ENCODE measurements around the gene FHL3. TPM values are rescaled to one million over a fixed set of nuclear protein-coding genes. Genes with fewer than 3 reads are reported as not detected.
"Not testable (repeated sequence)": the region's sequence is repeated elsewhere in the genome, so short reads cannot be mapped to it uniquely, and the experiment has no call there.

FHL3 gene
- polyA plus RNA-seq, 3 donors from 2014 or later, result 36.8 to 121 (median 74.1) TPM

GRCh38 chr1:37973684-37974083 is 31.6 kb downstream of the FHL3 start:
- peaks cover 10 to 11% of the 10 kb centered on the region in 2 donors for H3K4me1 Mint-ChIP-seq

GRCh38 chr1:37965301-37965700 is 40.0 kb downstream of the FHL3 start:
- no peak for DNase-seq
- Mint-ChIP-seq H3K9me3 (no peaks in the 10 kb centered on the region), H3K4me3 (no peak overlapping the region), H3K27me3 (ENCODE audit: low read depth in 3 of 3) (peaks cover 0 to 2% (median 0%) of the 10 kb centered on the region in 3 donors), H3K27ac (no peak overlapping the region), H3K4me1 (no peaks in the 10 kb centered on the region), H3K36me3 (peaks cover 18 to 34% (median 19%) of the 10 kb centered on the region in 3 donors)

More at GRCh38 chr1:37973684-37974083, 31.6 kb downstream of the FHL3 start:
- DNase-seq; H3K4me3 Mint-ChIP-seq; H3K27me3 Mint-ChIP-seq (ENCODE audit: low read depth in 3 of 3); H3K9me3 Mint-ChIP-seq: not testable (repeated sequence)
- Mint-ChIP-seq H3K36me3 (peaks cover 31 to 69% (median 38%) of the 10 kb centered on the region in 3 donors), H3K27ac (peak overlapping the region in 2 of 6 donors; percentile 17 to 34)

- not testable (repeated sequence) for DNase-seq; H3K4me1 Mint-ChIP-seq; H3K9me3 Mint-ChIP-seq; H3K27me3 Mint-ChIP-seq (ENCODE audit: low read depth in 3 of 3); H3K4me3 Mint-ChIP-seq
- H3K27ac Mint-ChIP-seq, result peak overlapping the region in 1 of 6 donors; percentile 26
- peaks cover 18 to 29% (median 22%) of the 10 kb centered on the region in 3 donors for H3K36me3 Mint-ChIP-seq
Measured at GRCh38 chr1:37964106-37964505, 41.2 kb downstream of the FHL3 start.

- Mint-ChIP-seq H3K9me3 (no peaks in the 10 kb centered on the region), H3K4me3 (no peak overlapping the region), H3K36me3 (peaks cover 11 to 25% (median 16%) of the 10 kb centered on the region in 3 donors), H3K27me3 (ENCODE audit: low read depth in 3 of 3) (peaks cover 0 to 2% (median 0%) of the 10 kb centered on the region in 3 donors), H3K4me1 (no peaks in the 10 kb centered on the region), H3K27ac (no peak overlapping the region)
- DNase-seq, result no peak
Measured at GRCh38 chr1:37958690-37959089, 46.6 kb downstream of the FHL3 start.

- peak overlapping the region in 1 of 6 donors; percentile 44 for H3K27ac Mint-ChIP-seq
- peaks cover 0 to 2% (median 0%) of the 10 kb centered on the region in 3 donors for H3K27me3 Mint-ChIP-seq (ENCODE audit: low read depth in 3 of 3)
- no peak overlapping the region for H3K4me3 Mint-ChIP-seq
- no peaks in the 10 kb centered on the region for H3K9me3 Mint-ChIP-seq
- peaks cover 8 to 21% (median 13%) of the 10 kb centered on the region in 3 donors for H3K36me3 Mint-ChIP-seq
- no peak for DNase-seq
- no peaks in the 10 kb centered on the region for H3K4me1 Mint-ChIP-seq
Measured at GRCh38 chr1:37955685-37956084, 49.6 kb downstream of the FHL3 start.

DNA sequence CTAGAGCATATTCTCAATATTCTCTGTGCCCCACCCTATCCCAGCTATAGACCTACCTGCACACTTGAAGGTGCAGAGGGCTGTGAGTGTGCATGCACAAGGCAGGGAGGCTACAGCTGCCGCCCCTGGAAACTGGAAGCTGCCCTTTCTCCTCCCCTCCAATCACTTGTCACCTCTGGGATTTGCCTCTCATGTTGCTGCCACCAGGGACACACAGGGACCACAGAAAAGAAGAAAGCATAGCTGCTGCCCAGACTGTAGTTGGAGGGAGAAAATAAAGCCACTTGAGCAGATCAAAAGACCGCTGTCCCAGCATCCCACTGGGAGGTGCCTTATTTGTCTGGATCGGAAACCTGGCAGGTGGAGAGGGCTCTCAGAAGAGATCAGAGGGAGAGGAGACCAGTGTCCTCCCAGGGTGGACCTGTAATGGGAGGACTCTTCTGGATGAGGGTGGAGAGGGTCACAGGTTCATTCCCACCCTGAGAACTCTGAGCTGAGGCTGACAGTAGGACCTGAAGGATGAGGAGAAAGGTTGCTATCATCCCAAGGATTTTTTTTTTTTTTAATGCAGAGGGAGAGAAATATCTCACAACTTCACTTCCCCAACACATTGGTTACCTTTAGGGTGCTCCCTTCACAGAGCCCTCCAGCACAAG is 50.9 kb downstream of the FHL3 start:
- no peaks in the 10 kb centered on the region for H3K9me3 Mint-ChIP-seq
- DNase-seq, result no peak
- no peak overlapping the region for H3K4me3 Mint-ChIP-seq
- H3K27ac Mint-ChIP-seq, result peak overlapping the region in 1 of 6 donors; percentile 61
- no peaks in the 10 kb centered on the region for H3K4me1 Mint-ChIP-seq
- peaks cover 0 to 2% (median 0%) of the 10 kb centered on the region in 3 donors for H3K27me3 Mint-ChIP-seq (ENCODE audit: low read depth in 3 of 3)
- H3K36me3 Mint-ChIP-seq, result peaks cover 0 to 12% (median 8%) of the 10 kb centered on the region in 3 donors

DNA sequence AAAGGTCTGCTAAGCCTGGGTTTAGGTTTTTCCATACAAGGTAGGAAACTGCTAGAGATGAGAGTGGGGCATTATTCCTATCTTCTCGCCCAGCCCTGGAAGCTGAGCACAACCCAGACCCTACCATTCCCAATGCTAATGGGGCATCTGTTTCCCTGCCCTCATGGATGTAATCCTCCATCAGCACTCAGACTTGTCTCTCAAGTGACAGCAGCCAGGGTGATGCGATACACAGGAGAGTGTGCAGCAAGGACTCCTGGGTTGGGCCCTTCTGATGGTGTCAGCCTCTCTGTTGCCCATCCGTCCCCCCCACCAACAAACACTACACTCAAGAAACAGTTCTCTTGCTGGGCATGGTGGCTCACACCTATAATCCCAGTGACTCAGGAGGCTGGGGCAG is 52.6 kb downstream of the FHL3 start:
- Mint-ChIP-seq H3K4me3 (no peak overlapping the region), H3K9me3 (no peaks in the 10 kb centered on the region), H3K4me1 (peaks cover 6 to 8% of the 10 kb centered on the region in 2 donors), H3K27ac (peak overlapping the region in 1 of 6 donors; percentile 1), H3K36me3 (peaks cover 0 to 4% (median 0%) of the 10 kb centered on the region in 3 donors), H3K27me3 (ENCODE audit: low read depth in 3 of 3) (peaks cover 0 to 2% (median 0%) of the 10 kb centered on the region in 3 donors)
- no peak for DNase-seq

DNA sequence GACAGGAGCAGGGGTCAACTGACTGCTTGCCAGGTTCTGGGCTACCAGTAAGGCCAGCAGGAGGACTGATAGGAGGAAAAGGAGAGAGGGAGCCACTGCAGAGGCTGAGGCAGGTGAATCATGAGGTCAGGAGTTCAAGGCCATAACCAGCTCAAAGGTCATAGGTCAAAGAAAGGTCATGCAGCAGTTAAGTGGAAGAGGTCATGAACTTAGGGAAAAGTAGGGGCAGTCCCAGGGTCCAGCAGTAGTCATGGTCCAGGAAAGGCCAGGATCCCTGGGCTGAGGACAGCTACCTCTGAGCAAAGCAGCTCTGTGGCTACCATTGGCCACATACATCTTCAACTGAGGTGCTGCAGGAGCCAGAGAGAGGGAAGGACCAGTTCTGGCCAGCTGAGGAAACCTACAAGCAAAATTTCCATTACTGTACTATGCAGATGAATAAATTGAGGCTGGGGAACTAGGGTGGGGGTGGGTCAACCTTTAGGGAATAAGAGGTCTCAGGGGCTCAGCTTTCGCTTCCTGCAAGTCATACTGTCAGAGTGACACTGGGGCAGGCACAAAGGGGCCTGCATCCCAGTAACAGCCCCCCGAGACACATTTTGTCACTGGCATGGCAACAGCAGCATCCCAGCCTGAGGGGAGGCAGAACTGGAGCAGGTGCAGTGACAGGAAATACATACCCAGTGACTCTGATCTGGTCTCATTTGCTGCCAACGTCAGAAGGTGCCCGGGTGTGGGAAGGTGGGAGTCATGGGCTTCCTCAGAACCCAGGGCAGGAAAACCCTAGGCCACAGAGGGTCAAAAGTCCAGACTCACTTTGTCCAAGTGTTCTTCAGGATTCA is 53.3 kb downstream of the FHL3 start:
- Mint-ChIP-seq H3K27me3 (ENCODE audit: low read depth in 3 of 3) (peaks cover 0 to 2% (median 0%) of the 10 kb centered on the region in 3 donors), H3K27ac (peak overlapping the region in 1 of 6 donors; percentile 47), H3K9me3 (no peaks in the 10 kb centered on the region), H3K4me1 (peaks cover 13 to 15% of the 10 kb centered on the region in 2 donors), H3K36me3 (no peaks in the 10 kb centered on the region), H3K4me3 (no peak overlapping the region)
- DNase-seq, result no peak

DNA sequence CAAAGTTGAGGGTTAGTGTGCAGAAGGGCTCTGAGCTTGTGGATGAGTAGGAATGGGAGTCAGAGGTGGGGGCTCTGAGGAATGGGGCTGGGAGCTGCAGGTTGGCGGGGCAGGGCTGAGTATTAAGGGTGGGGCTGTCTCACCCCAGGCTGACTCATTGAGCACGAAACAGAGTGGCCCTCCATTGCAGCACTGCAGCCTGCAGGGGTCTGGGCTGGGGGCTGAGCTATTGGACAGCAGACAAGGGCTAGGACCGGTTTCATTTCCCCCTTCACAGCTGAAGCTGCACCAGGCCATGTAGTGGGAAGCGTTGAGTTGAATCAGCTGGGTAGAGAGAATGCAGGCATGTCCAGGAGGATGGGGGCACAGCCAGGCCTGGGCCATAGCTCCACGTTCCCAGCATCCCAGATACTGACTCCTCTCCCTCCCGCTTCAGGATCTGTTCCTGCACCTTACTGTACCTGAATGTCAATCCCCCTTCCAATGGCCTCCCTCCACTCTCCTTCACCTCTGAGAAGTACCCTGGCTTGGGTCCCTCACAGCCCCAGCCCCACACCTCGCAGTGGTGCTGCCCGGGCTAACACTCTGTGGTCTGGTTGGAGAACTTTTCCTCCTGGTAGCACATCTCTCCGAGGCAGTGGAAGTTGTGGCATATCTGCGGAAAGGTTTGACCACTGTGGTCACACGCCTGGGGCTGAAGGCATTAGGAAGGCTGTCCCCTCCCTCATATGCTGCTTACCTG is 54.1 kb downstream of the FHL3 start:
- Mint-ChIP-seq H3K9me3 (no peaks in the 10 kb centered on the region), H3K4me3 (no peak overlapping the region), H3K27me3 (ENCODE audit: low read depth in 3 of 3) (peaks cover 0 to 2% (median 0%) of the 10 kb centered on the region in 3 donors), H3K4me1 (peaks cover 21 to 23% of the 10 kb centered on the region in 2 donors), H3K27ac (peak overlapping the region in 4 of 6 donors; percentile 16 to 81 (median 48)), H3K36me3 (no peaks in the 10 kb centered on the region)
- DNase-seq, result no peak

- no peak for DNase-seq
- H3K36me3 Mint-ChIP-seq, result no peaks in the 10 kb centered on the region
- no peak overlapping the region for H3K27ac Mint-ChIP-seq
- H3K27me3 Mint-ChIP-seq (ENCODE audit: low read depth in 3 of 3), result no peaks in the 10 kb centered on the region
- peaks cover 26 to 30% of the 10 kb centered on the region in 2 donors for H3K4me1 Mint-ChIP-seq
- H3K9me3 Mint-ChIP-seq, result no peaks in the 10 kb centered on the region
- H3K4me3 Mint-ChIP-seq, result no peak overlapping the region
Measured at GRCh38 chr1:37949524-37950152, 55.7 kb downstream of the FHL3 start.

GRCh38 chr1:37948841-37949240 is 56.5 kb downstream of the FHL3 start:
- H3K27me3 Mint-ChIP-seq (ENCODE audit: low read depth in 3 of 3), result no peaks in the 10 kb centered on the region
- H3K4me1 Mint-ChIP-seq, result peaks cover 26 to 30% of the 10 kb centered on the region in 2 donors
- H3K36me3 Mint-ChIP-seq, result peaks cover 0 to 5% (median 3%) of the 10 kb centered on the region in 3 donors
- no peaks in the 10 kb centered on the region for H3K9me3 Mint-ChIP-seq
- no peak for DNase-seq
- peak overlapping the region in 4 of 6 donors; percentile 22 to 92 (median 71) for H3K27ac Mint-ChIP-seq
- H3K4me3 Mint-ChIP-seq, result no peak overlapping the region

DNA sequence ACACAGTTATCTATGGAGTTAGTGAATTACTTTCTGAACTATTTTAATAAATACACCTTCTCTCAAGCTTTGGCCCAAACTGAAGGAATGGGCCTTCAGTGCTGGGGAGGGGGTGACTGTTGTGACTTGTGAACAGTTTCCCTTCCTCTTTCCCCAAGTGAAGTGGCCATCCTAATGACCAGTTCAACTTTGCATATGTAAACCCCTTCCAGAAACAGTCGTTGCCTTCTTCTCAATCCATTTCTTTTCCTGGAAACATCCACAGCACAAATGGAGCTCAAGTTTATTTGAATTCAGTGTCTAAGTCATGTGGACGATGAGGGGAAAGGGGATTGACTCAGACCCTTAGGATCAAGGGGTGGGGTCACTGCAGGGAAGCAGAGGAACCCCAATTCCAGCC is 57.1 kb downstream of the FHL3 start:
- Mint-ChIP-seq H3K4me1 (peaks cover 26 to 30% of the 10 kb centered on the region in 2 donors), H3K9me3 (no peaks in the 10 kb centered on the region), H3K27me3 (ENCODE audit: low read depth in 3 of 3) (no peaks in the 10 kb centered on the region), H3K4me3 (peak overlapping the region in 3 of 5 donors; percentile 35 to 97 (median 35)), H3K36me3 (peaks cover 0 to 5% (median 5%) of the 10 kb centered on the region in 3 donors), H3K27ac (peak overlapping the region; percentile 55 to 96 (median 90))
- no peak for DNase-seq

DNA sequence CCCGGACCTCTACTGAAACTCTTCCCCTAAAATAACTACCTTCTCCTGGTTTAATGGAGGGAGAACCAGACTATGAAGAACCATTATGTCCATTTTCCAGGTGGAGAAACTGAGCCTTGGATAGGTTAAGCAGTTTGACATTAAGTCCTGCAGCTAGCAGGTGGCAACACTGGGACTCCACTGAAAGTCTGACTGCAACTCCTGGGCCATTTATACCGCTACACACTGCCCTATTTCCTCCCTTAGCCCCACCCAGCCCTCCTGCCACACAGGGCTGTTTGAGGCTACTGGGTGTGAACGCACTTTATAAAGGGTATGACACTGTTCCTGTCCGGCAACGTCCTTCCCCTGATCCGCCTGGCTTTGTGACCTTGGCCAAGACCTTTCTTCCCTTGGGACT is 58.0 kb downstream of the FHL3 start:
- no peaks in the 10 kb centered on the region for H3K9me3 Mint-ChIP-seq
- DNase-seq, result peak in 2 of 3 donors; percentile 17 to 36

More for the DNA sequence above, 58.0 kb downstream of the FHL3 start:
- peak overlapping the region; percentile 87 to 98 (median 92) for H3K27ac Mint-ChIP-seq
- H3K27me3 Mint-ChIP-seq (ENCODE audit: low read depth in 3 of 3), result no peaks in the 10 kb centered on the region
- H3K4me1 Mint-ChIP-seq, result peaks cover 26 to 30% of the 10 kb centered on the region in 2 donors
- H3K4me3 Mint-ChIP-seq, result peak overlapping the region; percentile 94 to 99 (median 96)
- H3K36me3 Mint-ChIP-seq, result peaks cover 0 to 7% (median 5%) of the 10 kb centered on the region in 3 donors

Data from immature natural killer cell (primary cell).